WERI-Rb-1 (cell line): Measurements from ENCODE around the gene FAM241B.

Experiments used
- DNase-seq: peaks from one replicate; pipeline ENCODE4 v3.0.0-alpha.2; 2020
- H3K27ac ChIP-seq: fragments of 250-450 bp; sonication (Bioruptor Pico); 2 replicates; pipeline ENCODE4 v1.5.1; 2020; ENCODE audit warnings: mild to moderate bottlenecking, moderate library complexity
- H3K27me3 ChIP-seq: fragments of 250-450 bp; sonication (Bioruptor Pico); 2 replicates; pipeline ENCODE4 v1.5.1; 2021; ENCODE audit warnings: mild to moderate bottlenecking, low read depth, moderate library complexity; ENCODE audit not compliant: insufficient read depth, severe bottlenecking
- H3K36me3 ChIP-seq: fragments of 250-450 bp; sonication (Bioruptor Pico); 2 replicates; pipeline ENCODE4 v1.5.1; 2020; ENCODE audit warnings: mild to moderate bottlenecking, moderate library complexity
- H3K4me3 ChIP-seq: 2 replicates; pipeline ENCODE4 v1.5.1; 2011; ENCODE audit warnings: low read depth, mild to moderate bottlenecking, control low read depth, low read length
- H3K9me3 ChIP-seq: fragments of 250-450 bp; sonication (Bioruptor Pico); 2 replicates; pipeline ENCODE4 v1.5.1; 2021; ENCODE audit warnings: mild to moderate bottlenecking, moderate library complexity; ENCODE audit not compliant: severe bottlenecking
- CTCF ChIP-seq: IDR thresholded peaks from 2 replicates; pipeline ENCODE4 v1.5.1; 2011; ENCODE audit warnings: low read depth, mild to moderate bottlenecking, control low read depth, inconsistent platforms, low read length

Gene FAM241B

GRCh38 chr10:69649786-69650550 is 19.9 kb downstream of the FAM241B start:
- H3K27me3 ChIP-seq: no peaks in the 10 kb centered on the region
- TF ChIP-seq CTCF: no peak

DNA sequence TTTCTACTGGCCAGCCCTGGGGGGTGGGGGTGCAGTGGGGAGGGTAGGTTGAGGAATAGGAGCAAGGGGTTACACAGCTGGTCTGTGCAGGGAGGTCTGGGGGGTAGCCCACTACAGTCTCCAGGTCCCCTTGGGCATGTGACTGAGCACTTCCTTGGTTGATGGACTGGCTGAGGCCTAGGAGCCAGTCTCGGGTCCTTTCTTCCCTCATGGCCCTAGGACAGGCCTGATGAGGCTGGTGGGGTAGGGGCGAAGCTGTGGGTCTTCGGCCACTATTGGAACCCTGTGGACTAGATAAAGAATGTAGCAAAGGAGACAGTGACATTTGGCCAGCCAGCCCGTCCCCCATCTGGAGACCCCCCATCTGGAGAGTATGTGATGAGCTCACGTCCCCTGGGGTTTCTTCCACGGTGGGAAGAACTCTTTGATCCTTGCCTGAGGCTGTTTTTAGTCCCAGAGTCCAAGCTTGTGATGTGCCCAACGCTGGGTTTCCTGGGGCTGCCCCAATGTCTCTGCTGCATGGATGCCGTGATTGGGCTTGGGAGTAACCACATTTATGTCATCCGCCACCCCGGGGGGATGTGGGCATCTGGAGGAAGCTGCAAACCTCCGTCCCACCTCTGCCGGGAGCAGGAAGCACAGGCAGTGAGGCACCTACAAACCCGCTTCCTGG is 20.7 kb downstream of the FAM241B start:
- H3K4me3 ChIP-seq: no peak overlapping the region
- H3K36me3 ChIP-seq: no peaks in the 10 kb centered on the region
- no peaks in the 10 kb centered on the region for H3K27me3 ChIP-seq
- H3K27ac ChIP-seq: no peak overlapping the region
- TF ChIP-seq CTCF: no peak
- DNase-seq: no peak
- no peaks in the 10 kb centered on the region for H3K9me3 ChIP-seq

More at GRCh38 chr10:69649786-69650550, 19.9 kb downstream of the FAM241B start:
- Histone ChIP-seq H3K9me3 (no peaks in the 10 kb centered on the region), H3K36me3 (no peaks in the 10 kb centered on the region), H3K4me3 (no peak overlapping the region), H3K27ac (no peak overlapping the region)
- DNase-seq: no peak

DNA sequence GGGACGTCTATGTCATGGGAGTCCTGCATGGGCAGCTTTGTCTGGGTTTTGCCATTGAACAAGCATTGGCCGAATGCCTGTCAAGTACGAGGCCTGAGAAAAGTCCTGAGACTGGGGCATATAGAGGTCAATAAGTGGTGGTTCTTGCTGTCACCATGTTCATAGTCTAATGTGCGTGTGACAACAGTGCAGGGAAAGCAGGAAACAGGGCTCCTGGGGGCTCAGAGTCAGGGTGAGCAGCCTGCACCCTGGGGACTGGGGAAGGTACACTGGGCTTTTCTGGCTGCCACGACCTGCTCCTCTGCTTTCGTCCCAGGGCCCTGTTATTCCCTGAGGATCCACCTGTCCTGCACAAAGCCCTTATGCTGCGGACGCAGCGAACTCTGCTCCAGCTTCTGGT is 21.3 kb downstream of the FAM241B start:
- no peaks in the 10 kb centered on the region for H3K27me3 ChIP-seq
- DNase-seq: no peak
- H3K27ac ChIP-seq: no peak overlapping the region
- no peak overlapping the region for H3K4me3 ChIP-seq
- TF ChIP-seq CTCF: no peak
- H3K36me3 ChIP-seq: no peaks in the 10 kb centered on the region
- no peaks in the 10 kb centered on the region for H3K9me3 ChIP-seq

DNA sequence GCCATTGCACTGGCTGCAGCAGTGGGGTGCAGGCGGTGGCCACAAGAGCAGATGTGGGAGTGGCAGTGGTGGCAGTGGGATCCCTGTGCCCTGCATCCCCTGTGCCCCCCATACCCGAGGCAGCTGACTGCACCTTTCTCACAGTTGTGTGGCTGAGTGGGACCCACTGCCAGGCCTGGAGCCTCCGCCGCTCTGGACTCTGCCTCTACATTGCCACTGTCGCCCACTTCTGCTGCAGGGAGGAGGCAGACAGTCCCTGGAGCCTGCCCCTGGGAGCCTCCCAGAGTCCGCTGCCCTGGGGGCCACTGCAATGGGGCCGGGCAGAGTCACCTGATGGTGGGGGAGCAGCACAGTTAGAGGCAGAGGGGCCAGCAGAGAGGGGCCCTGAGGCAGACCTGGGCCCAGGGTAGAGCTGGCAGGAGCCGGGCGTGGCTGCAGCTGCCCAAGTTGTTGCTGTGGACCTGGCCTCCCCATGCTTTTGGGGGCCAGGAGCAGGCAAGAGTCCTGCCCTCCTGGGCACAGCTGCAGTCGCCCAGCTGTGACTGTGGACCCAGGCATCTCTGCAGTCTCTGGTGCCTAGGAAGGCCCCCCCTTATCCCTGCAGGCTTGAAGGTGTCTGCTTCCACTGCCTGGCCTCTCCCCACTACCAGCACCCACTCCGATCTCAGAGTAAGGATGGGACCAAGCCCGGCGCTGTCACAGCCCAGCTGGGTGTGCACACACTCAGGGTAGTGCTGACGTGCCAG is 22.2 kb downstream of the FAM241B start:
- Histone ChIP-seq H3K9me3 (no peaks in the 10 kb centered on the region), H3K27ac (no peak overlapping the region), H3K36me3 (no peaks in the 10 kb centered on the region), H3K4me3 (no peak overlapping the region), H3K27me3 (no peaks in the 10 kb centered on the region)
- no peak for DNase-seq
- no peak for TF ChIP-seq CTCF

DNA sequence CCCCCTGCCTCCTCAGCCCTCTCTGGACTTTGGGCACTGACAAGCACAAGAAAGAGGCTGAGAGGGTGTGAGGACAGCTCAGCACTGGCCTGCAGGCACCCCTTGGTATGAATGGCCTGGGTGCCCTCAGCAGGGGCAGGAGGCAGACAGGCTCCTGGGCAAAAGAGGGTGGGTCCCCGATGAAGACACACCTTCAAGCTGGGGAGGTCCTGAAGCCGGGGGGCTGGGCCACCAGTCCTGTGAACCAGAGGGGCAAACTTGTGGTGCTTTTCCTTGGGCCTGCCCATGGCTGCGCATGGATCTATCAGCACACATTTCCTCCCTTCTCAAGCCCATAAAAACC is 22.8 kb downstream of the FAM241B start:
- no peak overlapping the region for H3K4me3 ChIP-seq
- no peak for DNase-seq
- no peak overlapping the region for H3K27ac ChIP-seq
- TF ChIP-seq CTCF: no peak
- no peaks in the 10 kb centered on the region for H3K36me3 ChIP-seq
- H3K27me3 ChIP-seq: no peaks in the 10 kb centered on the region
- H3K9me3 ChIP-seq: no peaks in the 10 kb centered on the region
